Esophagus (tissue), 2 donors: Measurements from ENCODE around the gene FGR. TPM values are rescaled to one million over a fixed set of nuclear protein-coding genes. Genes with fewer than 3 reads are reported as not detected.

ENCODE experiments used
- H3K27ac ChIP-seq, 2 donors: one replicate each; pipeline ENCODE4 v1.5.1; 2013; ENCODE audit warnings: low read depth in 2 of 2, mild to moderate bottlenecking in 2 of 2, inconsistent platforms in 1 of 2, low read length in 1 of 2, moderate library complexity in 1 of 2
- H3K27me3 ChIP-seq, 2 donors: one replicate each; pipeline ENCODE4 v1.6.1; 2013; ENCODE audit warnings: low read length in 2 of 2, control low read depth in 1 of 2, mild to moderate bottlenecking in 1 of 2; ENCODE audit not compliant: insufficient read depth in 2 of 2, control insufficient read depth in 1 of 2
- H3K36me3 ChIP-seq, 2 donors: one replicate each; pipeline ENCODE4 v1.6.1; 2013; ENCODE audit warnings: low read length in 1 of 2; ENCODE audit not compliant: control insufficient read depth in 2 of 2, insufficient read depth in 2 of 2
- H3K4me1 ChIP-seq, 2 donors: one replicate each; pipeline ENCODE4 v1.6.1; 2013; ENCODE audit warnings: low read length in 1 of 2; ENCODE audit not compliant: control insufficient read depth in 2 of 2, insufficient read depth in 2 of 2
- H3K4me3 ChIP-seq, 2 donors: one replicate each; pipeline ENCODE4 v1.5.1; 2013; ENCODE audit warnings: low read length in 2 of 2, mild to moderate bottlenecking in 2 of 2, low read depth in 1 of 2, moderate library complexity in 1 of 2
- H3K9me3 ChIP-seq, 2 donors: one replicate each; pipeline ENCODE4 v1.6.1; 2013; ENCODE audit warnings: mild to moderate bottlenecking in 2 of 2, low read depth in 1 of 2, low read length in 1 of 2, moderate library complexity in 1 of 2; ENCODE audit not compliant: control insufficient read depth in 2 of 2, insufficient read depth in 1 of 2
- WGBS, 2 donors: extraction: QIAGEN DNeasy Blood & Tissue Kit; methylation state at CpG; one replicate each; pipeline ENCODE4 v1.1.7; 2013; 5-methylcytosine and 5-hydroxymethylcytosine counted together
- polyA plus RNA-seq, 2 donors: library from polyadenylated mRNA; stranded (reverse); fragments of 200-250 nt; gene quantifications; one replicate each; pipeline ENCODE4 v1.2.3, GENCODE V29; 2013
- donor health status: healthy with polysubstance abuse.
- donor health status: Bipolar disorder and iron deficiency.

FGR gene
- polyA plus RNA-seq, 2 donors = 3.4 to 3.6 TPM

GRCh38 chr1:27603309-27603680, 31.7 kb downstream of the FGR start:
- peak overlapping the region; percentile 95 to 96 for H3K27ac ChIP-seq
- H3K4me3 ChIP-seq = peak overlapping the region; percentile 90 to 94
- WGBS, 2 donors = 1% methylated on average over 22 to 43 of the region's 43 CpGs
- peaks cover 0 to 5% of the 10 kb centered on the region in 2 donors for H3K36me3 ChIP-seq
- H3K27me3 ChIP-seq = no peaks in the 10 kb centered on the region
- peaks cover 9 to 24% of the 10 kb centered on the region in 2 donors for H3K4me1 ChIP-seq
- H3K9me3 ChIP-seq = no peaks in the 10 kb centered on the region

DNA sequence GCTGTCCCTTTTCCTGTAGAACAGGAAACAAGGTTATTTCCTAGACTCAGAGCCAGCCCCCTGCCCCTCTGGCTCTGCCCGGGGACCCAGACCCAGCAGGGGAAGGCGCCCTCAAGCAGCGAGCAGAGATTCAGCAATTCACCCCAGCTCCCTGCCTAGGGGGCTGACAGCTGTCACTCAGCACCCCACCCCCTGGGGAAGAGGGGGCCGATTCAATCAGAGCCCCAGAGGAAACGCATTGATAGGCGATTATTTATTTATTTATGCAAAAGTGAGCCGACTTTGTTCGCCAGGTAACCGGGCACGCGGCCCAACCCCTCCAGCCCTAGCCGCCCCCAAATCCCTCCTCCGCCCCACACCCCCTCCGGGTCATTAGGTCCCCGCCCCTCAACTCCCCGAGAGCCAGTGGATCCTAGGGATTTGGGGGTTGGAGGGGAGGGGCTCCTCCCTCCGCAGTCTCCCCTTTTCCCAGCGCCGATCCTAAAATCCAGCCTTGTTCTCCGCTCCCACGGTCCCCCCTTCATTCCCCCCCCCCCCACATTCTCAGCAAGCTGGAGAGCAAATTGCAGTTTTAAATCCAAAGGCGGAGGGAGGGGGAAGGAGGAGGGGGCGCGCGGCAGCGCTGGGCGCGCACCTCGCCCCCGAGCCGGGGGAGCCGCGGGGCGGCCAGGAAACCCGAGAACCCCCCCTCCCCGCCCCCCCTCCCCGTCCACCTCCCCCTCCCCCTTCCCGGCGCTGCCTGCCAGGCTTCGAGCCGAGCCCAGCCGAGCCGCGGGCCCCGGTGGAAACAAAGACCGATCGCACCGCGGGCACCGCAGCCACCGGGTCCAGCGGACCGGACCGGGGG, 32.3 kb downstream of the FGR start:
- H3K27me3 ChIP-seq = no peaks in the 10 kb centered on the region
- peak overlapping the region; percentile 90 to 94 for H3K4me3 ChIP-seq
- peaks cover 14 to 31% of the 10 kb centered on the region in 2 donors for H3K4me1 ChIP-seq
- no peaks in the 10 kb centered on the region for H3K9me3 ChIP-seq
- peaks cover 0 to 5% of the 10 kb centered on the region in 2 donors for H3K36me3 ChIP-seq
- H3K27ac ChIP-seq = peak overlapping the region; percentile 95 to 96
- WGBS, 2 donors = 1 to 2% methylated on average over 31 to 50 of the region's 54 CpGs

GRCh38 chr1:27601771-27602461, 33.1 kb downstream of the FGR start:
- Histone ChIP-seq H3K27ac (peak overlapping the region; percentile 95 to 96), H3K4me1 (peaks cover 20 to 37% of the 10 kb centered on the region in 2 donors), H3K36me3 (peaks cover 0 to 5% of the 10 kb centered on the region in 2 donors), H3K27me3 (no peaks in the 10 kb centered on the region), H3K9me3 (no peaks in the 10 kb centered on the region), H3K4me3 (peak overlapping the region; percentile 90 to 94)
- 6 to 7% methylated on average over 23 of the region's 23 CpGs for WGBS, 2 donors

DNA sequence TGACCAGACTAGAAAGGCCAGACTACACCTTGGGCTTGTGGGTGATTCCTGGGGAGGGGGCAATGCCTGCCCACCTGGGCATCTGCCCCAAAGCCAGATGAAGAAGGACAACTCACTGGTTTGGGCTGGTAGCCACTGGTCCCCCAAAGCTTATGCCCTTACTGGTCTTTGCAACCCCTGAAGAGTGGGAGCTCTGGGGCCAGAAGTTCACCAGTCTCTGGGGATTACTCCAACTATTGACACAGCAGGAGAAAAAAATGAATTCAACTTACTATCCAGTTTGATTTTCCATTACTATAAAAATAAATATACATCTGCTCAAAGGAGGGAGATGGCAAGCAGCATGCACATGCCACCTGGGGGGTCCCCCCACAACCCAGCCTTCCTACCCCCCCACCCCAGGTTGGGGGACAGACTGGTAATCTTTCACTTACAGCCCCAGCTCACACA, 33.6 kb downstream of the FGR start:
- Histone ChIP-seq H3K9me3 (no peaks in the 10 kb centered on the region), H3K4me1 (peaks cover 22 to 43% of the 10 kb centered on the region in 2 donors), H3K27me3 (no peaks in the 10 kb centered on the region), H3K27ac (peak overlapping the region; percentile 95 to 96), H3K36me3 (peaks cover 0 to 5% of the 10 kb centered on the region in 2 donors), H3K4me3 (peak overlapping the region; percentile 90 to 94)

DNA sequence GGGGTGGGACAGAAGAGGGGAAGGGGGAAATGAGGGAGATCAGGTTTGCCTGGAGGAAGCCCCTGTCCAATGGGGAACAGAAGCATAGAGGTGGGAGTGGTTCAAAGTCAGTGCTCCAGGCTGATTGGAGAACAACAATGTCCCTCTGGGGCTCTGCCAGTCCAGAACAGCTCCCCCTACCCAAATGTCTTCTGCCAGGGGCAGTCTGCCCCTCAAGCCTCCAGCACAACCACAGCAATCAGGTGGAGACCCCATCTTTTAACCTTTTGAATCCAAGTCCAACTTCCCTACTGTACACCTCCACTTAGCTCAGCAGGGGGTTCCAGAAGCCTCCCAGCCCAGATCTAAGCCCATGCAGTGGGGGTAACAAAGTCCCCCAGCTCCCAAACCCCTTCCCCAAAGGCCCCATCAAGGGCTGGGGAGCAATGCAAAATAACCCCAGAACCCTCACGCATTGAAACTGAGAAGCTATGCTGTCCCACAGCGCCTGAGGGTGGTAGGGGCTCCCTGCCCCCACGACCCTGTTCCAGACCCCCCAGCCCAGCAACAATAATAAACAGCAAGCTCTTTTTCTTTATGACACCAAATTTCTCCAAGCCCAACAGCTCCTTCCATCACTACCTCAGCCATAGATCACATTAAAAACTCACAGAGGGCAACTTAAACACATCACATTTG, 34.3 kb downstream of the FGR start:
- peak overlapping the region; percentile 37 to 94 for H3K4me3 ChIP-seq
- 44 to 61% methylated on average over 3 of the region's 3 CpGs for WGBS, 2 donors
- peaks cover 29 to 50% of the 10 kb centered on the region in 2 donors for H3K4me1 ChIP-seq

DNA sequence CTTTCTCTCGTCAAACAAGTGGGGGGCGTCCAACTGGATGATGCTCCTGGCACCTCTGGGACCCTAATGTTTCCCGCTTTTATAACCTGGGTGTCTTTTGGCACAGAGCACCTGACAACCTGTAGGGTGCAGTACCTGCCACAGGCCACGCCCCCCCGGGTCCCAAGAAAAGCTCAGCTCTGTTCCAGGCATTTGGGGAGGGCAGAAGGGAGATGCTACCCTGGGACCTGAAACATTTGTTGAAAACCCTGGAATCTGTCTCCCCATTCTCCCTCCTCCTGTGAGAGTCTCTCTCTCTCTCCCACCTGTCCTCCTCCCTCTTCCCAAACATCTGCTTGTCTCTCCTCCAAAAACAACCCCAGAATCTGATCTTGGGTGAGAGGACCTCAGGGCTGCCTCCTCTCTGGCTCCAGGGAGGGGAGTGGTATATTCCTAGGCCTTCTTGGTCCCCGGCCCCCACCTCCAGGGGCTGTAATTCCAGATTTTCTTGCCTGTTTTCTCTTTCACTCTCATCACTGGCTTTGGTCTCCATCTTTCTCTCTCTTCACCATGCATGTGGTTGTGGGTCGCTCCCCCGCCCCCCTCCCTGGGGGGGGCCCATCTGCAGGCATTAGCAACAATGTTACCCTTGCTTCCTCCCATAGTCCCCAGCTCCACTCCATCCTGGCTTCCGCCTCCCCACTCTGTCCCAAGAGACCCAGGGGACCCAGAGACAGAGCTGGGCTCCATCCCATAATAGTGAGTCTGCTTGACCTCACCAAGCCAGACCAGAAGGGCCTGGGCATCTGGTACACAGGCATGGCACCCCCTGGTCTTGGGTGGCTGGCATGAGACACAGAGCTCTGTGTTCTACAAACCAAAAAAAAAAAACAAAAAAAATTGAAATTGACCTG, 35.1 kb downstream of the FGR start:
- Histone ChIP-seq H3K9me3 (no peaks in the 10 kb centered on the region), H3K27me3 (no peaks in the 10 kb centered on the region), H3K4me3 (peak overlapping the region in 1 of 2 donors; percentile 4), H3K27ac (peak overlapping the region; percentile 44 to 76), H3K36me3 (peaks cover 0 to 13% of the 10 kb centered on the region in 2 donors), H3K4me1 (peaks cover 29 to 57% of the 10 kb centered on the region in 2 donors)
- WGBS, 2 donors = 34 to 35% methylated on average over 9 of the region's 9 CpGs

More for the DNA sequence above, 34.3 kb downstream of the FGR start:
- Histone ChIP-seq H3K36me3 (peaks cover 0 to 12% of the 10 kb centered on the region in 2 donors), H3K27ac (peak overlapping the region; percentile 34 to 95), H3K27me3 (no peaks in the 10 kb centered on the region), H3K9me3 (no peaks in the 10 kb centered on the region)

DNA sequence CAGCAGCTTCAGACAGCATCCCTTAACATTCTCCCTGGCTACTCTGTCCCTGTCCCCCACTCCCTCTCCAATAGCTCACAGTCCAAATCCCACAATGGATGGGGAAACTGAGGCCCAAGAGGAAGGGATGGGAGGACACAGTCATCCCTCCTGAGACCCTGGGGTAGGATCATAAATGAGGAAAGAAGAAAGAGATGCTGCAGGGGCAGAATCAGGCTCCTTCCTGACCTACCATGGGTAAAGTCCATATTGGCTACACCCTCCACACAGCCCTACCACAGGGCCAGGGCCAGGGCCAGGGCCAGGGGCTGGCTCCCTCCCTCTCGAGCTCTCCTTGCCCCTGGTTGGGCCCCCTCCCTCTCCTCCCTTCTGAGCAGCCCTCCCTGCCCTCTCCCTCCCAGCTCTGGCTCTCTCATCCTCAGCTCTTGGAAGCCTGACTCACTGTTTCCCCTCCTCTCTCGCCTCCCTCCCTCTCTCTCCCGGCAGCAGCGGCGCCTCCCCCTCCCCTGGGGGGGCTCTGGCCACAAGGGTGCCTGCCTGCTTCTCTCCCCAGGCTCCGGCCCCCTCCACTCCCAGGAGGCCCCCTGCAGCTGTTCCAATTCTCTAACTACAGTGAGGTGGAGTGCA, 36.0 kb downstream of the FGR start:
- 7 to 8% methylated on average over 6 of the region's 6 CpGs for WGBS, 2 donors
- Histone ChIP-seq H3K27me3 (no peaks in the 10 kb centered on the region), H3K4me3 (peak overlapping the region in 1 of 2 donors; percentile 4), H3K27ac (peak overlapping the region; percentile 6 to 76), H3K4me1 (peaks cover 35 to 62% of the 10 kb centered on the region in 2 donors), H3K36me3 (peaks cover 0 to 13% of the 10 kb centered on the region in 2 donors), H3K9me3 (no peaks in the 10 kb centered on the region)

- Histone ChIP-seq H3K4me1 (peaks cover 35 to 65% of the 10 kb centered on the region in 2 donors), H3K9me3 (no peaks in the 10 kb centered on the region), H3K27me3 (no peaks in the 10 kb centered on the region), H3K27ac (peak overlapping the region in 1 of 2 donors; percentile 76), H3K36me3 (peaks cover 0 to 13% of the 10 kb centered on the region in 2 donors), H3K4me3 (no peak overlapping the region)
- WGBS, 2 donors = 50 to 57% methylated on average over 3 of the region's 3 CpGs
Measured at GRCh38 chr1:27598295-27598687, 36.7 kb downstream of the FGR start.
